Esophagus squamous epithelium (tissue), 5 donors: Measurements from ENCODE around the gene TMCC1. TPM values are rescaled to one million over a fixed set of nuclear protein-coding genes. Genes with fewer than 3 reads are reported as not detected.

Source experiments
- DNase-seq: peaks from one replicate; lab custom pipeline; 2025; lab: John Stamatoyannopoulos, UW
- H3K27ac ChIP-seq, 4 donors: fragments of 200-600 bp; sonication (generic); one replicate each; pipeline ENCODE4 v1.5.1; 2016 to 2019; ENCODE audit warnings: mild to moderate bottlenecking in 1 of 4
- H3K27me3 ChIP-seq, 4 donors: fragments of 200-600 bp; sonication (generic); 1 replicate in 3 of 4; 2 replicates in 1 of 4; pipeline versions ENCODE4 v1.5.1 to v1.6.0; 2017 to 2021; ENCODE audit warnings: antibody characterized with exemption in 1 of 4
- H3K36me3 ChIP-seq, 3 donors: fragments of 200-600 bp; sonication (generic); one replicate each; pipeline ENCODE4 v1.5.1; 2016 to 2019
- H3K4me1 ChIP-seq, 3 donors: fragments of 200-600 bp; sonication (generic); one replicate each; pipeline ENCODE4 v1.5.1; 2017 to 2019
- H3K4me3 ChIP-seq, 4 donors: fragments of 200-600 bp; sonication (generic); 1 replicate in 3 of 4; 2 replicates in 1 of 4; pipeline ENCODE4 v1.5.1; 2016 to 2019; ENCODE audit warnings: mild to moderate bottlenecking in 2 of 4, moderate library complexity in 1 of 4
- H3K9me3 ChIP-seq, 3 donors: fragments of 200-600 bp; sonication (generic); one replicate each; pipeline ENCODE4 v1.5.1; 2016 to 2019
- POLR2A ChIP-seq, 4 donors: fragments of 450-650 bp; IDR thresholded peaks; one replicate each; pipeline ENCODE4 v1.6.1; 2017; ENCODE audit warnings: antibody characterized with exemption in 4 of 4, mild to moderate bottlenecking in 4 of 4, moderate library complexity in 3 of 4
- WGBS, 2 donors: methylation state at CpG; one replicate each; pipeline ENCODE4 v1.1.5; 2018; 5-methylcytosine and 5-hydroxymethylcytosine counted together
- intact Hi-C: fragments of 100-400 bp; cut with DNase I; formaldehyde crosslinking; loops from one replicate; pipeline ENCODE4 v1.15.0; 2022
- total RNA-seq, 4 donors: library from RNA; depleted of rRNA; stranded (reverse); fragments of >200 nt; gene quantifications; one replicate each; pipeline ENCODE4 v1.1.0, GENCODE V29; 2016
- TF ChIP-seq, protein P1 (sequence below), 6 experiments: fragments of 450-650 bp in 4 of 6; fragments of 200-600 bp in 2 of 6; sonication (generic) in 2 of 6; IDR thresholded peaks; one replicate each; pipeline ENCODE4 v1.5.1; 2016 to 2019; ENCODE audit warnings: antibody characterized with exemption in 6 of 6, mild to moderate bottlenecking in 4 of 6, moderate library complexity in 4 of 6
- donor health status: DM: yes; HTN: yes; CAD: no.

The TMCC1 gene
- total RNA-seq, 4 donors from 2014 or later = 13.1 to 23.5 (median 18.4) TPM

- no peaks in the 10 kb centered on the region for H3K36me3 ChIP-seq
- H3K4me1 ChIP-seq = peaks cover 0 to 45% (median 4%) of the 10 kb centered on the region in 3 donors
- no peaks in the 10 kb centered on the region for H3K27me3 ChIP-seq
- intact Hi-C loops = no loop called here
- no peak for DNase-seq
- WGBS, 2 donors = 36 to 42% methylated on average over 11 of the region's 11 CpGs
- peak overlapping the region in 3 of 4 donors; percentile 7 to 75 (median 55) for H3K27ac ChIP-seq
- TF ChIP-seq, protein P1, sequence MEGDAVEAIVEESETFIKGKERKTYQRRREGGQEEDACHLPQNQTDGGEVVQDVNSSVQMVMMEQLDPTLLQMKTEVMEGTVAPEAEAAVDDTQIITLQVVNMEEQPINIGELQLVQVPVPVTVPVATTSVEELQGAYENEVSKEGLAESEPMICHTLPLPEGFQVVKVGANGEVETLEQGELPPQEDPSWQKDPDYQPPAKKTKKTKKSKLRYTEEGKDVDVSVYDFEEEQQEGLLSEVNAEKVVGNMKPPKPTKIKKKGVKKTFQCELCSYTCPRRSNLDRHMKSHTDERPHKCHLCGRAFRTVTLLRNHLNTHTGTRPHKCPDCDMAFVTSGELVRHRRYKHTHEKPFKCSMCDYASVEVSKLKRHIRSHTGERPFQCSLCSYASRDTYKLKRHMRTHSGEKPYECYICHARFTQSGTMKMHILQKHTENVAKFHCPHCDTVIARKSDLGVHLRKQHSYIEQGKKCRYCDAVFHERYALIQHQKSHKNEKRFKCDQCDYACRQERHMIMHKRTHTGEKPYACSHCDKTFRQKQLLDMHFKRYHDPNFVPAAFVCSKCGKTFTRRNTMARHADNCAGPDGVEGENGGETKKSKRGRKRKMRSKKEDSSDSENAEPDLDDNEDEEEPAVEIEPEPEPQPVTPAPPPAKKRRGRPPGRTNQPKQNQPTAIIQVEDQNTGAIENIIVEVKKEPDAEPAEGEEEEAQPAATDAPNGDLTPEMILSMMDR (IDR thresholded peaks at IDR 0.05) = no peak
- TF ChIP-seq POLR2A (IDR thresholded peaks at IDR 0.05) = no peak
- H3K9me3 ChIP-seq = no peaks in the 10 kb centered on the region
- H3K4me3 ChIP-seq = peak overlapping the region in 3 of 4 donors; percentile 28 to 36 (median 32)
These were observed 205.1 kb downstream of the TMCC1 start for GRCh38 chr3:129688271-129688895.

GRCh38 chr3:129687586-129688125 is 205.9 kb downstream of the TMCC1 start:
- Histone ChIP-seq H3K36me3 (no peaks in the 10 kb centered on the region), H3K4me1 (peaks cover 0 to 37% (median 4%) of the 10 kb centered on the region in 3 donors), H3K4me3 (no peak overlapping the region), H3K9me3 (no peaks in the 10 kb centered on the region), H3K27ac (peak overlapping the region in 2 of 4 donors; percentile 55 to 75), H3K27me3 (no peaks in the 10 kb centered on the region)
- no peak for DNase-seq
- 83 to 89% methylated on average over 2 of the region's 2 CpGs for WGBS, 2 donors
- TF ChIP-seq, protein P1 (IDR thresholded peaks at IDR 0.05) = no peak
- no peak for TF ChIP-seq POLR2A (IDR thresholded peaks at IDR 0.05)
- intact Hi-C loops = no loop called here

GRCh38 chr3:129686941-129687340 is 206.6 kb downstream of the TMCC1 start:
- Histone ChIP-seq H3K4me3 (no peak overlapping the region), H3K27me3 (no peaks in the 10 kb centered on the region), H3K27ac (peak overlapping the region in 1 of 4 donors; percentile 75), H3K9me3 (no peaks in the 10 kb centered on the region), H3K36me3 (no peaks in the 10 kb centered on the region), H3K4me1 (peaks cover 0 to 34% (median 4%) of the 10 kb centered on the region in 3 donors)
- no peak for DNase-seq
- intact Hi-C loops = no loop called here
- TF ChIP-seq, protein P1 (IDR thresholded peaks at IDR 0.05) = no peak
- TF ChIP-seq POLR2A (IDR thresholded peaks at IDR 0.05) = no peak
- 67% methylated on average over 2 of the region's 2 CpGs for WGBS, 2 donors

GRCh38 chr3:129684270-129684669 is 209.2 kb downstream of the TMCC1 start:
- 88 to 92% methylated on average over 3 of the region's 3 CpGs for WGBS, 2 donors
- peaks cover 0 to 28% (median 4%) of the 10 kb centered on the region in 3 donors for H3K4me1 ChIP-seq
- no peak for DNase-seq
- no peak for TF ChIP-seq POLR2A (IDR thresholded peaks at IDR 0.05)
- TF ChIP-seq, protein P1 (IDR thresholded peaks at IDR 0.05) = no peak
- H3K4me3 ChIP-seq = no peak overlapping the region
- H3K9me3 ChIP-seq = no peaks in the 10 kb centered on the region
- H3K36me3 ChIP-seq = no peaks in the 10 kb centered on the region
- no peak overlapping the region for H3K27ac ChIP-seq
- H3K27me3 ChIP-seq = no peaks in the 10 kb centered on the region
- intact Hi-C loops = no loop called here

- Histone ChIP-seq H3K9me3 (no peaks in the 10 kb centered on the region), H3K27me3 (no peaks in the 10 kb centered on the region), H3K36me3 (no peaks in the 10 kb centered on the region), H3K4me3 (no peak overlapping the region), H3K4me1 (peaks cover 0 to 21% (median 4%) of the 10 kb centered on the region in 3 donors), H3K27ac (no peak overlapping the region)
- intact Hi-C loops = no loop called here
- WGBS, 2 donors = 86 to 92% methylated on average over 2 of the region's 2 CpGs
- TF ChIP-seq, protein P1 (IDR thresholded peaks at IDR 0.05) = no peak
- TF ChIP-seq POLR2A (IDR thresholded peaks at IDR 0.05) = no peak
- no peak for DNase-seq
These were observed 210.3 kb downstream of the TMCC1 start for GRCh38 chr3:129683201-129683600.
